Ishikawa (cell line): ENCODE data around the gene IPCEF1.

Experiments used
- CEBPB ChIP-seq: IDR thresholded peaks from 2 replicates; pipeline ENCODE4 v1.6.1; 2012
- CREB1 ChIP-seq: IDR thresholded peaks from 2 replicates; pipeline ENCODE4 v1.6.1; 2012; ENCODE audit warnings: low read depth
- EGR1 ChIP-seq: IDR thresholded peaks from 2 replicates; pipeline ENCODE4 v1.6.1; 2012
- EP300 ChIP-seq: IDR thresholded peaks from 2 replicates; pipeline ENCODE4 v1.6.1; 2012; ENCODE audit warnings: borderline replicate concordance
- FOXM1 ChIP-seq: IDR thresholded peaks from 2 replicates; pipeline ENCODE4 v1.6.1; 2012; ENCODE audit warnings: low read depth, borderline replicate concordance
- MAX ChIP-seq: IDR thresholded peaks from 2 replicates; pipeline ENCODE4 v1.6.1; 2012
- NFIC ChIP-seq: IDR thresholded peaks from 2 replicates; pipeline ENCODE4 v1.6.1; 2012
- RAD21 ChIP-seq: IDR thresholded peaks from 2 replicates; pipeline ENCODE4 v1.6.1; 2012; ENCODE audit warnings: low read depth
- TAF1 ChIP-seq: IDR thresholded peaks from 2 replicates; pipeline ENCODE4 v1.6.1; 2012; ENCODE audit warnings: low read depth, mild to moderate bottlenecking
- TCF12 ChIP-seq: IDR thresholded peaks from 2 replicates; pipeline ENCODE4 v1.6.1; 2012; ENCODE audit warnings: low read depth
- TEAD4 ChIP-seq: IDR thresholded peaks from 2 replicates; pipeline ENCODE4 v1.6.1; 2012
- USF1 ChIP-seq: IDR thresholded peaks from 2 replicates; pipeline ENCODE4 v1.6.1; 2012
- YY1 ChIP-seq: IDR thresholded peaks from 2 replicates; pipeline ENCODE4 v1.6.1; 2012; ENCODE audit warnings: low read depth
- ZBTB7A ChIP-seq: IDR thresholded peaks from 2 replicates; pipeline ENCODE4 v1.6.1; 2012; ENCODE audit warnings: low read depth
- TF ChIP-seq, protein P1 (sequence below): IDR thresholded peaks from 2 replicates; pipeline ENCODE4 v1.6.1; 2012; ENCODE audit warnings: low read depth, mild to moderate bottlenecking

The IPCEF1 gene, protein sequence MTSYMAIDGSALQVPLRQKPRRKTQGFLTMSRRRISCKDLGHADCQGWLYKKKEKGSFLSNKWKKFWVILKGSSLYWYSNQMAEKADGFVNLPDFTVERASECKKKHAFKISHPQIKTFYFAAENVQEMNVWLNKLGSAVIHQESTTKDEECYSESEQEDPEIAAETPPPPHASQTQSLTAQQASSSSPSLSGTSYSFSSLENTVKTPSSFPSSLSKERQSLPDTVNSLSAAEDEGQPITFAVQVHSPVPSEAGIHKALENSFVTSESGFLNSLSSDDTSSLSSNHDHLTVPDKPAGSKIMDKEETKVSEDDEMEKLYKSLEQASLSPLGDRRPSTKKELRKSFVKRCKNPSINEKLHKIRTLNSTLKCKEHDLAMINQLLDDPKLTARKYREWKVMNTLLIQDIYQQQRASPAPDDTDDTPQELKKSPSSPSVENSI

DNA sequence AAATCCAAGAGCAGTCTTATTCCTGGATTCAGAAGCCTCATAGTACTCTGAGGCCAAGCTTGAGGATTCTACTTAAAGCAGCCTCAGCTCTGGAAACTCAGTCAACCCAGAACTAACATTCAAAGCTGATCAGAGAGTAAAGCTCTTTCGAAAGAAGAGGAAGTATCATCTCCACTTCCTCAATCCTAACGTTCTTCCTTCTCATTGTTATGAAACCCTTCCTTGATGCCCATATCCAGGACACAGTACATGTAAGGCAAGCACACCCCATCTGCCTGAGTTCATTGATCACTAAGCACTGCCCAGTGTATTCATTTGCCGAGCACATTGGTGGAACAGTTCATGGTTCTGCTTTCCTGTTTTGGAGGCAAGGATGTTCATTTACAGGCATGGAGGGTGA lies at the start of gene IPCEF1:
IPCEF1 (minus strand) TSS at position 114 of the 400 bp plus-strand sequence. CDS start 90,856 bp downstream, outside the sequence.
- no peak for TF ChIP-seq MAX
- TF ChIP-seq TEAD4, result no peak

DNA sequence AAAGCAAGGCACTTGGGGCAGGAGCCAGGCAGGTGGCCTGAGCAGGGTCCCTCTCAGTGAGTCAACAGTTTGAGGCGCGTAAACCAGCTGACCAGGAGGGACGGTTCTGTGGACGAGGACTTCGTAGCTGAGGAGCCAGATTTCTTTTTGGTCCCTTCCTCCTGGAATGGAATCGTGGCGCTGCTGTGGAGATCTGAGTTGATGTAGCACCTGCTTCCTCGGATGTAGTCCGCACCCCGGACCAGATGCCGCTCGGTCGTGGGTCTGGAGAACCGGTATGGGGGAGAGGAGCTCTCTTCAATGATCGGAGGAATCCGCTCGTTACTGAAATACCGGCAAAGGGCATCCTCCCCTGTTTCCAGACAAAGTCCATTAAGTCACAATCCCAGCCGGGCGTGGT lies 49.7 kb upstream of the IPCEF1 start:
- TF ChIP-seq CEBPB (no peak), ZBTB7A (no peak), TEAD4 (no peak), EGR1 (no peak), YY1 (no peak), USF1 (no peak), EP300 (no peak), FOXM1 (no peak), NFIC (no peak), TAF1 (no peak), RAD21 (no peak)

GRCh38 chr6:154404791-154405400 lies 48.3 kb upstream of the IPCEF1 start:
- TF ChIP-seq YY1, result no peak
- TF ChIP-seq TEAD4, result no peak
- TF ChIP-seq EP300, result no peak
- no peak for TF ChIP-seq EGR1
- no peak for TF ChIP-seq RAD21
- no peak for TF ChIP-seq NFIC
- TF ChIP-seq, protein P1, sequence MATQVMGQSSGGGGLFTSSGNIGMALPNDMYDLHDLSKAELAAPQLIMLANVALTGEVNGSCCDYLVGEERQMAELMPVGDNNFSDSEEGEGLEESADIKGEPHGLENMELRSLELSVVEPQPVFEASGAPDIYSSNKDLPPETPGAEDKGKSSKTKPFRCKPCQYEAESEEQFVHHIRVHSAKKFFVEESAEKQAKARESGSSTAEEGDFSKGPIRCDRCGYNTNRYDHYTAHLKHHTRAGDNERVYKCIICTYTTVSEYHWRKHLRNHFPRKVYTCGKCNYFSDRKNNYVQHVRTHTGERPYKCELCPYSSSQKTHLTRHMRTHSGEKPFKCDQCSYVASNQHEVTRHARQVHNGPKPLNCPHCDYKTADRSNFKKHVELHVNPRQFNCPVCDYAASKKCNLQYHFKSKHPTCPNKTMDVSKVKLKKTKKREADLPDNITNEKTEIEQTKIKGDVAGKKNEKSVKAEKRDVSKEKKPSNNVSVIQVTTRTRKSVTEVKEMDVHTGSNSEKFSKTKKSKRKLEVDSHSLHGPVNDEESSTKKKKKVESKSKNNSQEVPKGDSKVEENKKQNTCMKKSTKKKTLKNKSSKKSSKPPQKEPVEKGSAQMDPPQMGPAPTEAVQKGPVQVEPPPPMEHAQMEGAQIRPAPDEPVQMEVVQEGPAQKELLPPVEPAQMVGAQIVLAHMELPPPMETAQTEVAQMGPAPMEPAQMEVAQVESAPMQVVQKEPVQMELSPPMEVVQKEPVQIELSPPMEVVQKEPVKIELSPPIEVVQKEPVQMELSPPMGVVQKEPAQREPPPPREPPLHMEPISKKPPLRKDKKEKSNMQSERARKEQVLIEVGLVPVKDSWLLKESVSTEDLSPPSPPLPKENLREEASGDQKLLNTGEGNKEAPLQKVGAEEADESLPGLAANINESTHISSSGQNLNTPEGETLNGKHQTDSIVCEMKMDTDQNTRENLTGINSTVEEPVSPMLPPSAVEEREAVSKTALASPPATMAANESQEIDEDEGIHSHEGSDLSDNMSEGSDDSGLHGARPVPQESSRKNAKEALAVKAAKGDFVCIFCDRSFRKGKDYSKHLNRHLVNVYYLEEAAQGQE, result no peak
- TF ChIP-seq CREB1, result no peak
- no peak for TF ChIP-seq MAX

DNA sequence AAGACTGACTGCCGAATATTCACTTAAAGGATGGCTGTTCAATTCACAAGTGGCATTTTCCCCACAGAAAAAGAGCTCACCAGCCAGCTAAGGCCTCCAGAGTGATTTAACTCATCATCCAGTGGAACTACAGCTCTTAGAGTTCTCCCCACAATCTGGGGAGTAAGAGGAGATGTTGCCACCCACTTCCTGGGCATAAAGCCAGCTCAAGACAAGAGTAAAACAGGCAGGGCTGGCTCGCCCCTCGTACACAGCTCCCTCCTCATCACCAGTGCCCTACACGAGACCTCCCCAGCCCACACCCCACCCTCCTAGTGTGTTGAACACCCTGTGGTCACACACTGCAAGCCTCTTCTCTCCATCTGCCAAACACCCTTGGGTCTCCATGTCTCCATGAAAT lies 47.2 kb upstream of the IPCEF1 start:
- TF ChIP-seq RAD21, result no peak
- TF ChIP-seq NFIC, result peak; percentile 26; the same call in 1 of the 2 replicates

- TF ChIP-seq TEAD4 (no peak), TAF1 (no peak), FOXM1 (no peak)
Measured at GRCh38 chr6:154402081-154402780, 45.6 kb upstream of the IPCEF1 start.

DNA sequence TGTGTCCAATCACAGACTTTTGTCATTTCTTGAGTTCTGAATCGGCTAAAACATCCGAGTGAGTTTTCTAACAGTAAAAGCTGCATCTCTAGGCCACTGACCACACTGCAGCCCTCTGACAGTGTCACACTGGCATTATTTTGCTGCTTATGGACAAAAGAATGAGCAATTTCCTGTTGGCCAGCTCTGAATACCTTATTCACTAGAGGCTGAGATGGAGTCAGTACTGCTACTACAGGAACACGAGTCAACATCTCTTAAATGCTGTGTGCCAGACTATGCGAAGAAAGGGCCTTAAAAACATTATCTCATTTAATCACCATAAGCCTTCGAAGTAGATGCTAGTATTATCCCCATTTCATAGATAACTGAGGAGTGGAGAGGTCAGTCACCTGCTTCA lies 42.5 kb upstream of the IPCEF1 start:
- TF ChIP-seq MAX (no peak), YY1 (no peak), FOXM1 (no peak), USF1 (no peak)

DNA sequence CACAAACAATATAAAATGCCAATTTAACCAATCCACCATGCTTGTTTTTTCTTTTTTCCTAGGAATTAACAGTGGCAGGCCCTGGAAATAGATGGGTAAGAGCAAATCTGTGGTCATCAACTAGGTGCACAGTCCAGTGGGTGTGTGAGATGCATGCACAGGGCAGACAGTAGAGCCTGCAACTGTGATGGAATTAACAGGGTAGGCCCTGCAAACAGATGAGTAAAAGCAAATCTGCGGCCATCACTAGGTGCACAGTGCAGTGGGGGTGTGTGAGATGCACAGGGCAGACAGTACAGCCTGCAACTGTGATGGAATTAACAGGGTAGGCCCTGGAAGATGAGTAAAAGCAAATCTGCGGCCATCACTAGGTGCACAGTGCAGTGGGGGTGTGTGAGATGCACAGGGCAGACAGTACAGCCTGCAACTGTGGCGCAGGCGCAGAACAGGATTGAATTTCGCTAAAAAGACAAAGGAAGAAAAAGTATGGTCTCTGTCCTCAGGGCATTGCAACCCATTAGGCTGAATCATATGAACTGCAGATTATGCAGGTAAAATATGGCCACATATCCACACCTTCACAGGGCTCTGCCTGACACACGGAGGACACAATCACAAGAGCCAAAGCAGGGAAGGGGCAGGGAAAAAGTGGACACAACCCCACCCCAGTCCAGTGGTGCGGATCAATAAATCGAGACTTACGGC lies 41.0 kb upstream of the IPCEF1 start:
- no peak for TF ChIP-seq EP300
- TF ChIP-seq TEAD4, result no peak
- no peak for TF ChIP-seq FOXM1
- TF ChIP-seq NFIC, result no peak

DNA sequence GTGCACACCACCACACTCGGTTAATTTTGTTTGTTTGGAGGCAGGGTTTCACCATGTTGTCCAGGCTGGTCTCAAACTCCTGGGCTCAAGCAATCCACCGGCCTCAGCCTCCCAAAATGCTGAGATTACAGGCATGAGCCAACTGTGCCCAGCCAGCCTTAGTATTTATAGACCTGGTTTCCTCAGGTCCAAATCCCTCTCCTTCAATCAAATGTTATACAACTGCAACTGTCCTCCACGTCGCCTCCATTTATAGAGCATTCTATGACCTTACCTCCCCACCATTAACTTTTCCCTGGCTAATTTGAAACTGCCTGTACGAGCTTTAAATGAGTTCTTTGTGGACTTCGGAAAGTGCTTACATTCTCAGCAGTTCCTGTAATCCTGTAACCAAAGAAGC lies 39.3 kb upstream of the IPCEF1 start:
- no peak for TF ChIP-seq FOXM1
- TF ChIP-seq CREB1, result no peak
- TF ChIP-seq EP300, result no peak
- no peak for TF ChIP-seq CEBPB
- TF ChIP-seq RAD21, result no peak
- no peak for TF ChIP-seq TCF12
- TF ChIP-seq NFIC, result no peak
- TF ChIP-seq, protein P1, result no peak
- TF ChIP-seq TEAD4, result no peak
- TF ChIP-seq ZBTB7A, result no peak
- no peak for TF ChIP-seq EGR1
- no peak for TF ChIP-seq YY1
- no peak for TF ChIP-seq MAX
- TF ChIP-seq USF1, result no peak
